Loucy (cell line): ENCODE results near the gene NQO2.
"Not testable (repeated sequence)": the region's sequence is repeated elsewhere in the genome, so short reads cannot be mapped to it uniquely, and the experiment has no call there.

Source experiments
- H2AFZ ChIP-seq: fragments of 200-600 bp; sonication (generic); 2 replicates; pipeline ENCODE4 v1.6.0; 2016; ENCODE audit warnings: antibody characterized with exemption, mild to moderate bottlenecking, low read length, moderate library complexity
- H3F3A ChIP-seq: fragments of 200-600 bp; 2 replicates; pipeline ENCODE4 v1.6.0; 2016; ENCODE audit warnings: antibody characterized with exemption, low read depth, mild to moderate bottlenecking
- H3K27me3 ChIP-seq: fragments of 200-600 bp; sonication (generic); 2 replicates; pipeline ENCODE4 v1.6.1; 2014; ENCODE audit warnings: low read length, mild to moderate bottlenecking; ENCODE audit not compliant: insufficient read depth, poor library complexity, severe bottlenecking
- H3K36me3 ChIP-seq: fragments of 200-600 bp; sonication (generic); 2 replicates; pipeline ENCODE4 v1.6.1; 2016; ENCODE audit warnings: low read length; ENCODE audit not compliant: insufficient read depth
- H3K4me1 ChIP-seq: fragments of 200-600 bp; sonication (generic); 2 replicates; pipeline ENCODE4 v1.5.1; 2014; ENCODE audit warnings: low read length, mild to moderate bottlenecking; ENCODE audit not compliant: insufficient read depth, poor library complexity, severe bottlenecking
- H3K4me2 ChIP-seq: fragments of 200-600 bp; sonication (generic); 2 replicates; pipeline ENCODE4 v1.6.0; 2014; ENCODE audit warnings: antibody characterized with exemption, low read length, low read depth, mild to moderate bottlenecking; ENCODE audit not compliant: poor library complexity, severe bottlenecking
- H3K4me3 ChIP-seq: fragments of 200-600 bp; sonication (generic); 2 replicates; pipeline ENCODE4 v1.5.1; 2014; ENCODE audit warnings: low read length, mild to moderate bottlenecking, mixed read lengths; ENCODE audit not compliant: poor library complexity, severe bottlenecking
- H3K79me2 ChIP-seq: fragments of 200-600 bp; sonication (generic); 2 replicates; pipeline ENCODE4 v1.6.1; 2014; ENCODE audit warnings: low read length; ENCODE audit not compliant: insufficient read depth
- H3K9ac ChIP-seq: fragments of 200-600 bp; sonication (generic); 2 replicates; pipeline ENCODE4 v1.6.0; 2014; ENCODE audit warnings: mild to moderate bottlenecking, low read depth, low read length, moderate library complexity; ENCODE audit not compliant: poor library complexity, severe bottlenecking
- H3K9me2 ChIP-seq: fragments of 200-600 bp; sonication (generic); replicated peaks from 2 replicates; pipeline ENCODE4 v1.6.1; 2016; ENCODE audit warnings: low read depth, low read length, mixed read lengths
- H3K9me3 ChIP-seq: fragments of 200-600 bp; sonication (generic); 2 replicates; pipeline ENCODE4 v1.6.1; 2014; ENCODE audit warnings: mild to moderate bottlenecking, antibody characterized with exemption, low read length, low read depth; ENCODE audit not compliant: insufficient read depth
- H4K20me1 ChIP-seq: fragments of 200-600 bp; sonication (generic); 2 replicates; pipeline ENCODE4 v1.6.0; 2014; ENCODE audit warnings: antibody characterized with exemption, low read length, mild to moderate bottlenecking; ENCODE audit not compliant: insufficient read depth, poor library complexity, severe bottlenecking
- CTCF ChIP-seq: fragments of 200-600 bp; sonication (generic); conservative IDR thresholded peaks from 2 replicates; pipeline ENCODE4 v1.5.1; 2014; ENCODE audit warnings: mild to moderate bottlenecking, antibody characterized with exemption, low read length
- EZH2phosphoT487 ChIP-seq: fragments of 200-600 bp; IDR thresholded peaks from 2 replicates; pipeline ENCODE4 v1.6.1; 2018; ENCODE audit warnings: antibody characterized with exemption, mild to moderate bottlenecking, moderate library complexity, borderline replicate concordance

NQO2 gene

GRCh38 chr6:3052481-3053230, 53.0 kb downstream of the NQO2 start:
- Histone ChIP-seq H3K9ac (no peak overlapping the region), H3K9me2 (no peaks in the 10 kb centered on the region), H3K4me2 (no peak overlapping the region), H3K9me3 (no peaks in the 10 kb centered on the region), H3K27me3 (no peaks in the 10 kb centered on the region), H3F3A (no peaks in the 10 kb centered on the region), H2AFZ (no peak overlapping the region), H3K4me3 (no peak overlapping the region), H3K4me1 (peaks cover 5% of the 10 kb centered on the region), H4K20me1 (no peaks in the 10 kb centered on the region), H3K79me2 (no peaks in the 10 kb centered on the region), H3K36me3 (no peaks in the 10 kb centered on the region)
- TF ChIP-seq EZH2phosphoT487: no peak
- TF ChIP-seq CTCF: no peak

GRCh38 chr6:3053231-3053508, 53.5 kb downstream of the NQO2 start:
- Histone ChIP-seq H3K4me1 (peaks cover 5% of the 10 kb centered on the region), H3K9ac (no peak overlapping the region), H2AFZ (no peak overlapping the region), H3K27me3 (no peaks in the 10 kb centered on the region), H3K79me2 (no peaks in the 10 kb centered on the region), H3K9me3 (no peaks in the 10 kb centered on the region), H3K4me3 (no peak overlapping the region), H3K36me3 (no peaks in the 10 kb centered on the region), H3F3A (no peaks in the 10 kb centered on the region), H4K20me1 (no peaks in the 10 kb centered on the region), H3K9me2 (no peaks in the 10 kb centered on the region), H3K4me2 (no peak overlapping the region)
- TF ChIP-seq CTCF: no peak
- TF ChIP-seq EZH2phosphoT487: no peak

- H3K36me3 ChIP-seq, H4K20me1 ChIP-seq, H3K27me3 ChIP-seq, H3K9me3 ChIP-seq, H3K9me2 ChIP-seq, H3K4me2 ChIP-seq, H3K4me3 ChIP-seq, H2AFZ ChIP-seq, H3K79me2 ChIP-seq, H3F3A ChIP-seq, H3K9ac ChIP-seq: not testable (repeated sequence)
- peaks cover 13% of the 10 kb centered on the region for H3K4me1 ChIP-seq
These were observed 54.8 kb downstream of the NQO2 start for GRCh38 chr6:3054229-3055157.

GRCh38 chr6:3055158-3055499, 55.4 kb downstream of the NQO2 start:
- Histone ChIP-seq H3K4me1 (peaks cover 14% of the 10 kb centered on the region), H3K4me2 (peak overlapping the region; percentile 59)
- not testable (repeated sequence) for H3K4me3 ChIP-seq, H3K36me3 ChIP-seq, H3K9me2 ChIP-seq, H4K20me1 ChIP-seq, H3K9ac ChIP-seq, H3K79me2 ChIP-seq, H3F3A ChIP-seq, H3K9me3 ChIP-seq, H3K27me3 ChIP-seq, H2AFZ ChIP-seq
